Activated T-cell treated with anti-CD3 and anti-CD28 coated beads for 1 hour (primary cell): ENCODE measurements around the gene FILIP1L.

Source experiments
- DNase-seq: peaks from one replicate; pipeline ENCODE4 v3.0.0-alpha.2; 2020; ENCODE audit warnings: low read depth

The FILIP1L gene

DNA sequence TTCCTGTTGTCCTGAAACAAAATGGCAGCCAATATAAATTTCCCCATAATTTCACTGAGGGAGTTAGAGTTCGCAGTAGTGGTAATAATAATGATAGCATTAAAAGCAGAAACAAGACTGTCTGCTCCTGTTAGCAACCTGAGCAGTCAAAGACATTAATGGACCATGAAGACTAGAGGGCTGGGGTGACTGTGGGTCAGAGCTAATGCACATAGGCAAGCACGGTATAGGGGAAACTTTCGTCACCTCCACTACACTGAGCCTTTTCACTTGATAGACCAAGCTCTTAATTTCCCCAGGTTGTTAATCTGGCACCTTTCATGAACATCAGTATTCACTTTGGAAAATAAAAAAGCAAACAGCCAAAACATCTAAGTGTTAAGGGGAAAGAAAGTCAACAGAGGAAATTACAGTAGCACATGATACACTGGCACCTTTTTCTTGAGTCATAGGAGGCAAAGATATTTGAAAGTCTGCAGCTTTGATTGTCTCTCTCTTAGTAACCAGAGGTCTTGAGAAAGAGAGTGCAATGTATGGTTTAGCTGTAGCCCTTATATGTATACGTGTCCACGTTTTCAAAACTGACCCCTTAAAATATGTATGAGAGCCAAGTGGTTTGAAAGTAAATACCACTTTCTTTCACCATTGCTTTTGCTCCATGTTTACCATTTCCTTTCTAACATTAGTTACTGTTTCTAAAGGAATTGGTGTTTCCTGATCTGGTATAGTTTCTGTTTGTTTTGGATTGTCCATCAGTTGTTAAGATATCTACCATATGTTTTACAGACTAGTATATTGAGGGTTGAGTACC lies 104.8 kb downstream of the FILIP1L start:
- no peak for DNase-seq

DNA sequence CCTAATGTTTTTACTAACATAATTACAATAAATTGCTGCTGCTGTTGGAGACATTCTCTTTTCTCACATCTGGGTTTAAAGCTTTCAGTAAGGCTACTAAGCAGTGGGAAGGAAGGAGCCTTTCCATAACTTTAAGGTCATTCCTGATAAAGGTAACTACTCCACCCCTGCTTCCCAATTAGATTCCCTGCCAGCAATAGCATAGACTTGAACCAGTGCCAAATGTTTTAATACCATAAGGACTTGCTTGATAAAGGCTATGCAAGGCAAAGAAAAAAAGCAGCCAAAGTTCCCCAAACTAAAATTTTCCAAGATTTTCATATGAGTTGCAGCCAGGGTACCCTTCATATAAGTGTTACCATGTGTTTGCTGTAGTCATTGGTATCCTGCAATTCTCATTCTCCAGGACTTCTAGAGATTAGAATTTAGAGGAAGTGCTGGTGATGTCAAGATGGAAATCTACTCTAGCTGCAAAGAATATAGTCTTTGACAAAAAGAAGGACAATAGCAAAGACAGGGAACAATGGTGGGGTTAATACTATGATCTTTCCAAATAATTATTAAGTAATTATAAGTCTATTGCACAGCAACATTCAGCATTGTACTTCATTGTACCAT lies 106.1 kb downstream of the FILIP1L start:
- no peak for DNase-seq

DNA sequence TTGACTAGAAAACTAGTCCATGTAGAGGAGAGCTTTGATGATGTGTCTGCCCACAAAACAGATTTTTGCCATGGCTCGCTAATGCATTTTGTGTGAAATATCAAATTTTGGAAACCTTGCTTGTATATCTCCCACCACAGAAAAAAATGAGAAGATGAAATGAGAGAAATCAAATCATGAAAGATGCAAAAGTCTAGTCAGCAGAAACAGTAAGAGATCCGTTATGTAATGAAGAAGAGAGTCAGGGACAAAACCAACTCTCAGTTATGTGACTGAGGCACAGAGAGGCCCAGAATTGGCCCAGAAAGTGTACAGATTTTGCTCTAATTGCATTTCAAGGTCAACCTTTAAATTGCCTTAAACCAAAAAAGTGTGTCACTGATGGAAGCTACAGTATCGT lies 107.0 kb downstream of the FILIP1L start:
- DNase-seq, result no peak

DNA sequence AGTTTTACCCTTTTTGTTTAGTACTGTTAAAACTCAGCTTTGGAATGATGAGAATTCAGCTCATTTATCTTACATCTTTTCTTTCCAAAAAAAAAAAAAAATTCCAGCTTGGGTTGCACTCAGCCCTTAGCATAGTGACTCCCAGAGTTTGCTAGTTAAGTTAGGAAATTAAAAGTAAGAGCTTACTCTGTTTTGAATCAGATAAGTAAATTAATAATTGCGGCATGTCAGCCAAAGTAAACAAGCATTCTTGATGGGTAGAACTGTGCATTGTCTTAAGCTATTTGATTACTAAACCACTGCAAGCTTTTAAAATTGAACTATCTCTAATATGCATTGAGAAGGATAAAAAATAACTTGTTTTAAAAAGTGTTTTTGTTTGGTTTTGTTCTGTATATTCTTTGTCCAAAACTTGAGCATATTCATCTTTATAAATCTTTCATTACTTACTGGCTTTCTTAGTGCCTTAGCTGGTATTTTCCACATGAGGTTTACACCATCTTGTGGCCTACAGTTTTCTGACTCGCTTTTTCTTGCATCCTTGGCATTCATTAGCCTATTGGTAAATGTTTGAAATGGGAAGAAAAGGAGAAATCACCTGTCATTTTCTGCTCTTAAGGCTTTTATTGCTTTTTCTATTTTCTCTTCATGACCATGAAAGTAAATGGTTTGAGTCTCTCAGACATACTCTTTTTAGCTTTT lies 107.6 kb downstream of the FILIP1L start:
- no peak for DNase-seq

DNA sequence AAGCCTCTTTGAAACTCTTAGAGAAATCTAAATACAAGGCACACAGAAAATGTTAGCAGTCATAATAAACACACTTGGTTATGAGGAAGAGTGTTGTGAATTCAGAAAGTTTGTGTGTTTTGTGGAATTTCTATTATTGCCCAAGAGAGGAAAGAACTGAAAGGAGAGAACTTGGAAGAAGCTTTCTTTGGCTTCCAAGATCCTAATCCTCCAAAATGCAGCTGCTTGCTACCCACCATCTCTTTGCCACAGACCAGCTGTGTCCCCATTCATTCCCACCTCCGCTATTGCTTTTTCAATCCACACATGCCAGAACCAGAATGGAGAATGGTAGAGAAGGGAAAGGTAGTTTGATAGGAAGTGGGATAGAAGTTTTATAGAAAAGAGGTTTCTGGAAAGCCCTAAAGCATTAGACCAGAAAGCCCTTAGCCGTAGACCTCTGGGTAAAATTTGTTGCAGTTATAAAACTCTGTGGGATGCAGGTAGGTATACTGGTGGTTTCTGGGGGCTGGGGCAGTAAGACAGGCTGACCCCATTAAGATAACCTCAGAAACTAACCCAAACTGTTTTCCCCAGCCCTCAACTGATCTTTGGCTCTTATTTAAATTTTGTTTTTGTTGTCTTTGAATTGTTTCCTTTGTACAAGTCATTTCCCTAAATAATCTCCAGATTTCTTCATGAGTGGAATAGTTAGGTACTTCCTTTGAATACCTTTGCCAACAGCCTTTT lies 108.5 kb downstream of the FILIP1L start:
- no peak for DNase-seq

DNA sequence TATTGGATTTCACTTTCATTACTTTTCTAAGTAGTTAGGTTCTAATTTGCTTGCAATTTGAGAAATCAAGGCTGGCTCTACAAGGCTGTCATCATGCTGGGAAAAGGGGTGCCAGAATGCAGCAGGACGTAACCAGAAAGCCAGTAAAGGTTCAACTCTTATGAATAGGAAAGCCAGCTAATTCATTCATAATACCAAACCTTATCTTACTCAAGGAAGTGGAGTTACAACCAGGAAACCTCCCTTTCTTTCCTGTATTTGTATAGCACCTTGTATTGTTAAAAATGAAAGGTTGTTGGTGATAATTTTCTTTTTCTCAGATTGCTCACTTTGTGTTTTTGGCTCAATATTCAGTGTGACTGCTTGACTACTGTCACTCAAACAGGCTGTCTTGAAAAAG lies 109.4 kb downstream of the FILIP1L start:
- no peak for DNase-seq

DNA sequence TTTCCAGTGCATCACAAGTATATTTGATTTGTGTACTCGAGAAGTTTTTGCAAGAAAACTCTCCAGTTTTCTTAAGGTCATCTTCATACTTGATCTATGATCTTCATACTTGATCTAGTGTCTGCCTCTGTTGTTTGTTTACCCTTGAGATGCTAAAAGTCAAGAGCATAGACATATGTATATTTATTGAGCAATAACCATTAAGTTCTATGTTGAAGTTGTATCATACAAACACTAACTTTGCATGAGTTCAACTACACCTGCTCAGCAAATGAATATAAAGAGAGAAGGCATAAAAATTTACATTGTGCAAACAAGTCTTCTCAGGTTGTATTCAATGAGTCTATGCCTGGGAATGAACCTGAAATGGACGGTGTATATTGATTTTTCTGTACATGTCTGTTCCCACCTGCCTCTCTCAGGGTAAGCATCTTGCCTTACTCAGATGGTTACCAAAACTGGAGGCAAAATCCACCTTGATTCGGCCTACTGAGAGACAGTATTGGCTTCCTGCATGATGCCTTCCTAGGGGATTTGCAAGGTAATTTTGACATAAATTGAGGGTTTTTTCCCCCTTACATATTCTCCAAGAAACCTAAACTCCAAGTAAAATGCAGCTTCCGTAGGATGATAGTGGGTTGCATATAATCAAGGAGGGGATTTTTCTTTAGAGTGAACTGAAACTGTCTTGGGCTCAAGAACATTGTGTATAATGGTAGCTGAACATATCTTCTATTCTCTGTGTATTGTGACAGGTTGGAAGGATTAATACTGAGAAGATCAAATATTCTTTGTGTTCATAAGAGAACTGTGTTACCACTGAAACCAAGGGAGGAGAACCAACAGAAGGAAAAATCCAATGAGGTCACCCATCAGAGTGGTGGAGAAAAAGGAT lies 110.4 kb downstream of the FILIP1L start:
- no peak for DNase-seq

DNA sequence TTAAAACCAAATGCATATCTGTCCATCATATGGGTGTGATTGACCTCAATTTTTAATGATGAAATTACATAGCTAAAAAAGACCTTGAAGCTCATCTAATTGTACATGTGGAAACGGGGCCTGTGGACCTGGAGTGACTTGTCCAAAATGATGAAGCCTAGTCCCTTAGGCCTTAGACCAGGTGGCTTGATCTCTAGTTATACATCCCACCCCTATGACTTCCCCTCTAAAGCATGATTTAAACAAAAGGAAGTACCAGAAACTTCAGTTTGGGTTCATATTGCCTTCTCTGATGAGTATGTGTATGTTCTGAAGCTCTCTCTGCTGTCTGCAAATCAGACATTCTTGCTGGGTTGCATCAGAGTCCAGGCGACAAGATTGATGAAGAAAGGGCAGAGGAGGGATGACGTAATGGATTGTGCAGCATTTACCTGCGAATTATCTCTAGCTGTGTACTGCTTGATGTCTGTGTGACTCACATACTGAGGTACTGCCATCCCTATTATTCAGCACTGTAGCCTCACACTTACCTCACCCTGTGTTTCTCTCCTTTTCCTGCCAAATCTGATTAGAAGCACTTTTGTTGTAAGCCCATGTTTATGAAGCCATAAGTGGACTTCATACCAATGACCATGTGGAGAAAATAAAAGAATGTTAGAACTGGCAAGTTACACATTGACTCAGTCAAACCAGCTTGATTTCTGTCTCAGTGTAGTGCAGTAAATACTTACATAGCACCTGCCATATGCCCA lies 111.5 kb downstream of the FILIP1L start:
- no peak for DNase-seq

DNA sequence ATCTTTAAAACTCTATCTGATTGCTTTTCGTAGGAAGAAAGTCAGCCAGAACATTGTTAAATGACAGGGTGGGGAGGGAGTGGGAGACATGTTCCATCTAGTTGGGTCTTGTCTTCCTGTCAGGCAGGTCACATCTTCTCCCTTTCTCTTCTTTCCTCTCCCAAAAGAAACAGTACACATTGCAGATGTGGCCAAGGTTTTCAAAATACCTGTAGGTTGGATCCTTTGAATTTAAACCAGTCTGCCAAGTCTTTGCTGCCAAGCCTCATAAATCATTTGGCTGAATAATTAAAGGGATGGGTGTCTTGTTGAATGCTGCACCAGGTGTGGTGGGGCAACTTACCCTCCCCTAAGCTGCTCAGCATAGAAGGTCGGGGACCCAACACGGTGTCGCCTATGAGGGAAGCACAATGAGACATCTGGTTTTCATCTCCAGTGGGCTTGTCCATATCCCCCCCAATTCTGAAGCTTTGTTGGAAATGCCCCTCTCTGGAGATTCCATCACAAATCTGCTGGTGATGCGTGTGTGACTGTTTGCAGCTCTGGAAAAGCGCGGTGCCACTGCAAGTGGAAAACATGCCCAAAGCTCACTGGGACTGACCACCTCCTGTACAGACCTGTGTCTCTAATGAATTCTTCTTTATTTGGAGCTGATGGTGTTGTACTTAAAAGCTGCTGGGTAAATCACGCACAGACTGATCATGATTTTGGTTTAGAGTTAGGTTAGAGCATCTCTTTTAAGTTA lies 112.6 kb downstream of the FILIP1L start:
- DNase-seq, result no peak

DNA sequence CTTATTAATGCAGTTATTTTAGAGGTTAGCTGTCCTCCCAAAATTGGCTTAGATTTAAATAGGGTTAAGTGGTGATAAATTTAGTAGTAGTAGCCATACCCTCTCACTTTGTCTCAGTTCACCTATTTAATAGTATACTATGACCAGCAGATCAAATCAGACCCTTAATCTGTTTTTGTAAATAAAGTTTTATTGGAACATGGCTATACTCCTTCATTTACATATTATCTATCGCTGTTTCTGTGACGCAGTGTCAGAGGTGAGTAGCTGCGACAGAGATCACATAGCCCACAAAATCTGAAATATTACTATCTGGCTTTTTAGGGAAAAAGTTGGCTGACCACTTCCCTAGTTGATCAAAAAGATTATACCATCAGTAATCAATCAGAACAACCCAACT lies 113.2 kb downstream of the FILIP1L start:
- DNase-seq, result no peak

DNA sequence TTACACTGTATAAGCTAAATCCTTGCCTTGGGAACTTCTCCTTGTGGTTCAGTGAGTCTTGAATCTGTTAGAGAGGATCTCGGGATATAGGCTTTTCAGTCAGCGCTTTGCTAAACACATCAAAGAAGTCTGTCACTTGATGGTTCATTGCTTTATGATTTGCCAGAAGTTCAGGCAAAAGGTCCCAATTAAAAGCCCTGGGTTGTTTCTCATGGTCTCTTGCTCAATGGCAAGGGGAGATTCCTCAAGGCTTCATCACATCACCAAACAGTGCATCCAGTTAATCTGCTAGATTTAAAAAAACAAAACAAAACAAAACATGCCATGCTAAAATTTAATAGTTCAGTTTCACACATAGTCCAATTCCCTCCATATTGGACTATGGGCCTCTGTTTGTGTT lies 114.8 kb downstream of the FILIP1L start:
- DNase-seq, result no peak

DNA sequence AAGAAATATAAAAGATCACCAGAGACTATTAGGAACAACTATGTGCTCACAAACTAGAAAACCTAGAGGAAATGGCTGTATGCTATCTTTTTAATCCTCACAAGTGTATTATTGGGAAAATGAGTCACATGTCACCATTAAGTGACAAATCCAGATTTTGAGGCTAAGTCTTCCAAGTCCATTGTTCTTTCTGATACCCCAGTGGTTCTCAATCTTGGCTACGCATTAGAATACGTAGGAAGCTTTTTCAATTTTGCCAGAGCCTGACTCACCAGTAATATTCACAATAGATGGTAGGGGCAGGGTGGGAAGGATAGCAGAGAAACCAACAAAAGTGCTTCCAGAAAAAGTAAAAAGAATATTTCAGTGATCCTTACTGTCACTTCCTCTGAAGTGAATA lies 117.0 kb downstream of the FILIP1L start:
- no peak for DNase-seq

DNA sequence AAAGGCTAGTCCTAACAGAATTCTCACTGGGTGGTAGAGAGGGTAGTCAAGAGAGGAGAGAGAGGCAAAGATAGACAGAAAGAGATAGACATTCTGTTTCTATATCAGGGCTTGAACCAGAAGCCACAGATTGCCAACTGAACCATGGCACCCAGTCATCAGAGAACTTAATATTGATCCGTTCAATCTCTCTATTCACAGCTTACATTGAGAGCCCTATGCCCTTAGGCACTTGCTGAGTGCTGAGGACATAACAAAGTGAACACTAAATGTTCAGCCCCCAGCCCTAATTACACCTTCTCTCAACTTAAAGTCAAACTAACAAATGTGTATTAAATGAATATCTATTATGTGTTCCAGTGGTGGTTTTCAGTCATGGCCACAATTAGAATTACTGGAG lies 124.1 kb downstream of the FILIP1L start:
- DNase-seq, result no peak

DNA sequence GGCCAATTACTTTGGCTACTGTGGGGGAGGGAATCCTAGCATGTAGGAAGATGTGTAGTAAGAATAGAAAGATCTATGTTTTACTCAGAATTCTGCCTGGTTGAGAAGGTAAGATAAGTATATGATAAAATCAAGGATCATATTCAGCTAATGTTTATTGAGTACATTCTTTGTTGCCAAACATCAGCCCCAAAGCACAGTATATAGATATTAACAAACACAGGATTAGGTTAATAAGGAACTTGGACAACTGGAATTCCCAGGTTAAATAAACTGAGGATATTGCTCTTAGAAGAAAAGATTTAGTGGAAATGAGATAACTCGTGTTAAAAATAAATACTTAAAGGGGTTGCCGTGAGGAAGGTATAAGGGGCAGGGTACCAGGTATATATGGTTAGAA lies 129.6 kb downstream of the FILIP1L start:
- DNase-seq, result no peak

DNA sequence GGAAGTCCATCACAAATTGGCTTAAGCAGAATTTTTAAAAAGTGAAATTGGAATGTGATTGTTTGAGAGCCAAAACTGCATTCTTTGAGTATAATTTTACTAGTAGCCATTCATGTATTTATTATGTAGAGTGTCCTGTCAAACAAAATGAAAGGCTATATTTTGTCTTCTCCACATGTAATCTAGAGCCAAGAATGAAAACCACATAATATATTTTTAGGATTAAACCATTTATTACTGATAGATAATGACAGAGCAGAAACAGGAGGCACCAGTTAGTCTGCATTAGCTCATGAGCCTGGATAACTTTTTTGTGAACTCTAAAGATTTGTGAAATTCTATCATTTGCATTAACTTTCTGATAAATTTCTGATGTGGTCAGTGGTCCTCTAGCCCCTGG lies 130.2 kb downstream of the FILIP1L start:
- no peak for DNase-seq

DNA sequence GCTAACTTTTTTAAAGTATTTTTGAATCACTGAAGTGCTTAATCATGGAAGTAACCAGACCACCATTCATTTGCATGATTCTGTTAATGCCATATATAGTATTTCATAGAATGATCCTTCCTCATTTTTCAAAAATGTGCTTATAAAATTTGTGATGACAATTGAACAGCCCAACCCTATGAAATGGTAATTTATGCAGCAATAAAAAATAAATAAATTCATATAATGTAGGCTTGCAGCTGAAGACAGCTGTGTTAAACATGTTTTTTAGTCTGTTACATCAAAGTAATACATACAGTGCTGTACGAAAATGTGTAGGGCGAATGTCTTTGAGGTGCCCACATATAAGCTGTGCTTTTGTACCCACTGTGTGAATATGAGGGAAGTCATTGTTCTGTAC lies 131.7 kb downstream of the FILIP1L start:
- DNase-seq, result no peak

DNA sequence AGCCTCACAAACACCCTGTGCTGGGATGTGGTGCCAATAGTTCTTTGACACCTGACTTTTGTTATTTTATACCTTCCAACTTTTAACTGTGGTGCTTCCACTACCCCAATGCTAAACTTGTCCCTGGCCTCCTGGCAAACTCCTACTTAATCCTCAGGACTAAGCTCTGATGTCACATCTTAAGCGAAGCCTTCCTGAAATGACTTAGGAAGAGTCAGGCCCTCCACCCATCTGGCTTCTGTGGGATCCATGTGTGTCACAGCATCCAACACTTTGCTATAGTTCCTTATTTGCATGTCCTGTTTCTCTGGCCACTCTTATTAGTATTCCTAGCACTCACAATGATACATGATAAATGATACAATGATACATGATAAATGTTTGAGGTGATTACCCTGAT lies 133.2 kb downstream of the FILIP1L start:
- DNase-seq, result no peak

DNA sequence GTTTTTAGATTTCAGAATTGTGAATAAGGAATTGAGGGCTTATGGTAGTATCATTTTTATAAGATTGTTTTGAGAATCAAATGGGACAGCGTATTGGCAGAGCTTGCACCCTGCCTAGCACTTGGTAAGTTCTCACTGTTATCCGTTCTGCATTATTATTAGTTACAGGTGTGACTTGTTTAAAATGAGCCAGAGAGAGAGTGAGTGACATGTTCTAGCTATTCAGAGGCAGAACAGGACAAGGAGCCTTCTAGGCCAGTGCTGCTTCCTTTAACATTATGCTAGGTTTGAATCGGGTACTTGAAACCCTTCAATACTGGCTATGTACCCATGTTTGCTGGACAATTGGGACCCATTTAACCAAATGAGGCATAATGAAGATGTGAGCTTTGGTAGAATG lies 133.7 kb downstream of the FILIP1L start:
- DNase-seq, result no peak

DNA sequence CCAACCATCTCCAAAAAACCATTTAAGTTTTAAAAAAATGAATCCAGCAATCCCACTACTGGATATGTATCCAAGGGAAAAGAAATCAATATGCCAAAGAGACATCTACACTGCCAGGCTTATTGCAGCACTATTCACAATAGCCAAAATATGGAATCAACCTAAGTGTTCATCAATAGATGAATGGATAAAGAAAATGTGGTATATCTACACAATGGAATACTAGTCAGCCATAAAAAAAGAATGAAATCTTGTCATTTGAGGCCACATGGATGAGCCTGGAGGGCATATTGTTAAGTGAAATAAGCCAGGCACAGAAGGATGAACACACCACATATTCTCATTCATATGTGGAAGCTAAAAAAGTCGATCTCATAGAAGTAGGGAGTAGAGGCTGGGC lies 136.1 kb downstream of the FILIP1L start:
- DNase-seq, result no peak

DNA sequence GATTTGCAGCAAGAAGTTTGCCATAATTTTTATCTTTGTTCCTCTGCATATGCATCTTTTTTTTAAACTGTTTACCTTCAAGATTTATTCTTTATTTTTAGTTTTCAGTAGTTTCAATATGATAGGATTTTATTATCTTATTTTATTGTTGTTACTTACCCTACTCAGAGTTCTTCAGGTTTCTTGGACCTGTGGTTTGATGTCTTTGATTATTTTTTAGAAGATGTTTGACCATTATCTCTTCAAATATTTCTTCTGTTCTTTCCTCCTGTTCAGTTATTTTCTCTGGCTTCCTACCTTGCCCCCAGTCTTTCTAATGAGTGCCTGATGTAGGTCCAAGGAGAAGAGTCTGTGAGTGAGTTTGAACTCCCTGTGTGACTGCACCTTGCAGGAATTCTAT lies 137.7 kb downstream of the FILIP1L start:
- DNase-seq, result no peak
